NOMO-1 treated with DMSO at 0.1 percent for 48 hours (cell line): ENCODE measurements around the gene ARHGAP8.
"Not testable (repeated sequence)": the region's sequence is repeated elsewhere in the genome, so short reads cannot be mapped to it uniquely, and the experiment has no call there.

Experiments used
- DNase-seq: peaks from one replicate; lab custom pipeline; 2025; ENCODE audit not compliant: unreplicated experiment; lab: John Stamatoyannopoulos, UW

ARHGAP8 gene

DNA sequence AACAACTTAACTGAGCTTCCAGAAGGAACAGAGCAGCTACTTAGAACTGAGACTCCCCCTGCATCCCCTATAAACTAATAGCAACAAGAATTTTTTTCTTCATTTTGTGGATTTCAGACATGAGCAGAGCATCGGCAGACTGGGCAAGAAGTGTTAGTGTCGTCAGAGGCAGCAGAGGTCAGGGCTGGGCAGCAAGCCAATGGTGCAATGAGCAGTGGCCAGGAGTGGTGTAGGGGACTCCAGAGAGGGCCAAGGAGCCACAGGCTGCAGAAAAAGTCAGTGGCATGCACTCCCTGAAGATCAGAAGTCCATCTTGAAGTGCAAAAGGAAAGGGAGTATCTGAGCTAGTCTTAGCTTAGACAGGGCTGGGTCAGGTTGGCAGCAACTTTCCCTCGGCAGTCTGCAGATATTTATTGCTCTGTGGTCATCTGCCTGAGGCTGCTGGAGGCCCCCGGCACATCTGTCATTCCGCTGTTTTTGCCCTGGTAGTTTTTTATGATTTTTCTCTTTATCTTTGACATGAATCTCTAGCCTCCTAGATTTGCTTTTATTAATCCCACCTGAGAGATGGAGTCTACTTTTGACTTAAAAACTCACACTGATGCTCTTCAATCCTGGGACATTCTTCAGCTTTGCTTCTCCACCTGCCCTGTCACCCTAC is 152.2 kb downstream of the ARHGAP8 start:
- not testable (repeated sequence) for DNase-seq

DNA sequence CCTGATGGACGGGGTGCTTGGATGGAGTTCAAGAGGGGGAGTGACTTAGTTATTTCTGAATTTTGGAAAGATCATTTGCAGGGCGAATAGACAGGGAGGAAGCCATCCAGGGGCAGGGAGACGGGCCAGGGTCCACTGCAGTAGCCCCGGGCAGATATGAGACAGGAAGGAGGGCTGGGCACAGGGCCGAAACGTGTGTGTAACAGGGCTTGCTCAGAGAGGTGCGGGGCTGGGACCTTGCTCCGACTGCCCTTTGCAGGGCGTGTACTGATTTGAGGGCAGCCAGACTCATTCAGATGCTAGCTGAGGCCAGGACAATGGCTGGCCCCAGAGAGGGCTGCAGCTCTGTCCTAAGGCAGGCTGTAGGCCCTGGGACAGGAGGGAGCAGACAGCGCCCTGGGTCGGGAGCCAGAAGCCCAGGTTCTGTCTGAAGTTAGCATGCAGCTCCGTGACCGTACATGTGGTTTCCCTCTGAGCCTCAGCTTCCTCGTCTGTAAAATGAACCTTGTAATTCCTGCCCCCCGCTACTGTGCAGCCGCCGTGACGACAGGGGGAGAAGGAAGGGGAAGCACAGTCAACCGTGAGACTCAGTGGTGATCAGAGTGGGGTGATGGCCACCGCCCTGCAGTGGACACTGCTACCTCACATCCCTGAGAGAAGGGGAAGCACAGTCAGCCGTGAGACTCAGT is 154.0 kb downstream of the ARHGAP8 start:
- no peak for DNase-seq

DNA sequence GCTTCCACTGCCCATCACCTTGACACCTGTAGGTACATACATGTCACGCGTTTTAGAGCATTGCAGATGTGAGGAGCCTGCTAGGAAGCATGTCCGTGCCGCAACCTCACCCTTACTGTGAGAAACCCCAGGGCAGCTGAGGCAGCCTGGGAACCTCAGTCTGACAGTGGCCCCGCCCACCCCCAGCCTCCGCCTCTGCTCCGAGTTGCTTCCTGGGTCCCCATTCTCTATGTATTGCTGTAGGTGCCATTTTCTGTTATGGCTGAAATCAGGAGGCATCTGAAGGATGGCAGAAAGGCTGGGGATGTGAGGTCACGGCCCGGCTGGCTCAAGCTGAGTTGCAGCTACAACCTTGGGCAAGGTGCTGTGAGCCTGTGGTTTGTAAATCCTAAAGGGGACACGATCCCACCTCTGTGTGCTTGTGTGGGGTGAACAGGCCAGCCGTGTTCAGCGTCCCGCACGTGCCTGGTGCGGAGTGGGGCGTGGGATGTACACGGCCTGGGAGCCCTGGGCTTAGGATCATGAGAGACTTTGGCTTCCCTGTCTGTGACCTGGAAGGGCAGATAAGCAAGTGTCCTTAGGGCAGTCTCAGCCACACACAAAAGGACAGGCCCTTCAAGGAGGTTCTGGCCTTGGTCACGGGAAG is 154.7 kb downstream of the ARHGAP8 start:
- DNase-seq = no peak

DNA sequence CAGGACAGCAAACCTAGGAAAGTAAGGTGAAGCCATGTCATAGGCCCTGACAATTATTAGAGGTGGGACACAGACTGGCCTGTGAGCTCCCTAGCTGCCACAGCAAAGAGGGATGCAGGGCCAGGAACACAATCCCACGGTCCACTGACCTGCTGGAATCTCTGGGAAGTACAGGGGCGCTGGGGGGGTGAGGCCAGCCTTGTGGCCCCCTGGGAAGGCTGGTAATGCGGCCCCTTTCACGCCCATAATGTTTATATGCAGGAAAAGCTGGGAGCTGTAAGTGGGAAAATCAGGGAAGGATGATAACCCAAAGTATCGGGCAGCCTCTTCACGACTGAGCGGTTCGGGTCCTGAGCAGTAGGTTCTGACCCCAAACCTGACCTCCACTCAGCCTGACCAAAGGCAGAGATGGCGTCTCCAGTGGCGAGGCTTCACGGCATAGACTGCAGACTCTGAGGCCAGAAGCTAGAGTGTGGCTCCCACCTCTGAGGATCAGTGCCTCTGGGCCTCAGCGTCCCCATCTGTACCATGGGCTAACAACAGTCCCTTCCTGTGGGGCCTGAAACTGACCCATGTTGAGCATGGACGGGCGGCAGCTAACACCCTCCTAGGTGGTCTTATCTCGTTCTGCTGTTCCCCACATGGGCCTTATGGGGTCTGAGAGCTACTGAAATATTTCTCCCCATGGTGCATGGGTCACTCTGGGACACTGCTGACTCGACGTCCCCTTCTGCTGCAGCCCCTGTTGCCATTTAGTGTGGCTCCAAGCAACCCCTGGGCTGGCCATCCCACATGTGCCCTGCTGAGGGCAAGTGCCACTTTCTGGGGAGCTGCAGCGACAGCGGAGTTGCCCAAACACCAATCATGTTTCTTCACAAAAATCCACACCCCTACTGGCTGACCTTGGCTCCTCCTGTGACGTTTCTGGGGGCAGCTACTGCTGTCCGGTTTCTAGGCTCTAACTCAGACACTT is 155.7 kb downstream of the ARHGAP8 start:
- DNase-seq = no peak

DNA sequence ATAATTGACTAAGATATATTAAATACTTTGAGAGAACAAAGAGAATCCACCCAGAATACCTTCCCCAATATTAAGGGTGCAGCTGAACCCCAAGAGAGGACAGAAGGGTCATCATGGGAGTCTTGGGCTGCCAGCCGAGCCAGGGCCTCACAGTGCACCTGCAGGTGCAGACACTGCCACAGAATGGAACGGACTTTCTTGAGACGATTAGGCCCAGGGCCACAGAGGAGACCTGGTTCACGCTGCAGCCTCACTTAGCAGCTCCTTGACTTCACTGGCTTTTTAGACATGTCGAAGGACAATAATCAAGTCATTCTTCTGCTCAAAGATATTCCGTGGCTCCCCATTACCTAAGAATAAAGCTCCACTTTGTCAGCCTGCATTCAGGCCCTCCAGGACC is 156.9 kb downstream of the ARHGAP8 start:
- no peak for DNase-seq
